Tongue (tissue), 2 donors: ENCODE measurements around the gene SPRED2. TPM values are rescaled to one million over a fixed set of nuclear protein-coding genes. Genes with fewer than 3 reads are reported as not detected.

Source experiments
- DNase-seq: peaks from one replicate; pipeline ENCODE4 v3.0.0-alpha.2; 2015
- total RNA-seq: library from RNA; depleted of rRNA; stranded (reverse); fragments of >200 nt; gene quantifications from one replicate; pipeline ENCODE4 v1.2.3, GENCODE V29; 2014

SPRED2 gene
- total RNA-seq, 1 donor from 2014 or later, result 25.8 TPM

GRCh38 chr2:65277118-65277517, 155.3 kb downstream of the SPRED2 start:
- no peak for DNase-seq

GRCh38 chr2:65276609-65277008, 155.8 kb downstream of the SPRED2 start:
- peak; percentile 37 for DNase-seq

- DNase-seq, result no peak
Measured at GRCh38 chr2:65275141-65275915, 157.1 kb downstream of the SPRED2 start.

- DNase-seq, result no peak
Measured at GRCh38 chr2:65273344-65273743, 159.1 kb downstream of the SPRED2 start.

DNA sequence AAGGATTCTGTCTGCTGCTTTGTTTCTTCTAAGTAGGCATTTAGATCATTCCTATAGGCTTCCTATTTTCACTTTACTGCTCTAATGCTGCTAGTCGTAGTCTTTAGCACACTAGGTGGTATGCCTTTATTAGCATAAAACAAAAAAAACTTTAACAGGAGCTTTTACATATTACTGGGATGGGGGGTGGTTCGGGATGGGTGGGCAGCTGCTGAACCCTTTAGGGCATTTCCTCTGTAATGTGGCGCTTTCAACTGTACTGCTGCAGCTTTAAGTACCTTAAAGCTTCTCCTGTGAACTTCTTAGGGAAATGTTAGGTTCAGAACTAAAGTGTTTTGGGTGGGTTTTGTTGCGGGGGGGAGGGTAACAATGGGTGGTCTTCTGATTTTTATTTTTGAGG, 163.4 kb downstream of the SPRED2 start:
- DNase-seq, result no peak

GRCh38 chr2:65267008-65267407, 165.4 kb downstream of the SPRED2 start:
- no peak for DNase-seq

DNA sequence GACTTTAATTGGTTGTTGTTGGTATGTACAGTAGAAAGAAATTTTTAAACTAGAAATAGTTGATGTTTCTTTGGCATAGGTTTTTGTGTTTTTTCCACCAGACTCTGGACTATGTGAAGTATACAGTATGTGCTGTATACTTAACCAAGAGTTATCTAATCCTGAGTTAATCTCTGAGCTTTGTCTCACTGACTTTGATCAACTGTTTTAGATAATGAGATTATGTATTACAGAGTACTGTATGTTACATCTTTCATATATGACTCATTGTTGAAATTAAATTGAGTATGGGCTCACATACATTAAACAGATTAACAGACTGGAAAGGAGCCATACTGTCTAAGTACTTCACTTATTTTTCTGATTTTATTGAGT, 166.7 kb downstream of the SPRED2 start:
- no peak for DNase-seq

DNA sequence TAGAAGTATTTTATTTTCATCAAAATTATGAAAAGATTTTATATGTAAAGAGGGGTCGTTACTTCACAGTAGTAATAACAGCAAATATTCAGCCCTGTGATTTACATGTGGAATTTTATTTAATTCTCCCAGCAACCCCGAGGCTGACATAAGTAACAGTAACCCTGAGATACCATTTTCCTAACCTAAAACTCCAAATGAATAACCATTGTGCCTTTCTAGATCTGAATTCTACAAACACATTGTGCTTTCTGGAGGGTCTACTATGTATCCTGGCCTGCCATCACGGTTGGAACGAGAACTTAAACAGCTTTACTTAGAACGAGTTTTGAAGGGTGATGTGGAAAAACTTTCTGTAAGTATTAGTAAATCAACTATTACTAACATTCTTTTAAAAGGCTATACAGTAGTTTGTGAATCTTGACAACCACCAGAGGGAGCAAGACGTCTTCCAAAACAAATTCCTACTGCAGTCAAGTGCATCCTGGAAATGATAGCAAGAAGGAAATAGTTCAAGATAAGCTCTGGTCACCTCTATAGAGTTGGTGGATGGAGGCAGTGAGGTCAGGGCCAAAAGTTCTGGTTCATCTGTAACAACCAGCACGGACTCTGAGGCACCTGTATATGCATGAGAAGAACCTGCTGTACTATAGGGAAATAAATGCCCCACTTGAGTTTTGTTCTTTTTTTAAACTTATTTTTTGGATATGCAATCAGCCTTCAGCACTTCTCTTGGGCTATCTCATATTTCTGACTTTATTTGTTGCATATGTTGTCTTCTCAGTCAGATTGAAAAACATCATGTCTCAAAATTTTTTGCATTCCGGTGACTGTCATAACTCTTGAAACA, 167.4 kb downstream of the SPRED2 start:
- peak; percentile 91 for DNase-seq

GRCh38 chr2:65263986-65264385, 168.4 kb downstream of the SPRED2 start:
- DNase-seq, result no peak

- DNase-seq, result no peak
Measured at GRCh38 chr2:65263262-65263661, 169.1 kb downstream of the SPRED2 start.

- DNase-seq, result no peak
Measured at GRCh38 chr2:65261676-65262075, 170.7 kb downstream of the SPRED2 start.

Other genes with a start within 250 kb of the SPRED2 start
- gene ACTR2, start 204.8 kb downstream of the SPRED2 start, total RNA-seq, result 110 TPM